ENCODE measurements around the gene PLEK.

PLEK gene

GRCh38 chr2:68423966-68424650 lies 59.0 kb downstream of the PLEK start:
- Histone ChIP-seq H3K9ac (no peak overlapping the region), H2AFZ (ENCODE audit: low read depth) (peak overlapping the region; percentile 6), H3K4me1 (ENCODE audit: low read depth, poor library complexity, severe bottlenecking) (peaks cover 99% of the 10 kb centered on the region), H3K27ac (peak overlapping the region; percentile 50), H3K36me3 (ENCODE audit: insufficient read depth) (no peaks in the 10 kb centered on the region), H3K27me3 (ENCODE audit: insufficient read depth, low read depth) (no peaks in the 10 kb centered on the region), H3K79me2 (ENCODE audit: insufficient read depth, low read depth) (no peaks in the 10 kb centered on the region), H3K4me3 (IDR thresholded peaks at IDR 0.05; ENCODE audit: insufficient read depth, low read depth, low read length) (peak overlapping the region; percentile 75), H4K20me1 (ENCODE audit: insufficient read depth) (no peaks in the 10 kb centered on the region), H3K4me2 (peak overlapping the region; percentile 92)
- TF ChIP-seq, protein P1, sequence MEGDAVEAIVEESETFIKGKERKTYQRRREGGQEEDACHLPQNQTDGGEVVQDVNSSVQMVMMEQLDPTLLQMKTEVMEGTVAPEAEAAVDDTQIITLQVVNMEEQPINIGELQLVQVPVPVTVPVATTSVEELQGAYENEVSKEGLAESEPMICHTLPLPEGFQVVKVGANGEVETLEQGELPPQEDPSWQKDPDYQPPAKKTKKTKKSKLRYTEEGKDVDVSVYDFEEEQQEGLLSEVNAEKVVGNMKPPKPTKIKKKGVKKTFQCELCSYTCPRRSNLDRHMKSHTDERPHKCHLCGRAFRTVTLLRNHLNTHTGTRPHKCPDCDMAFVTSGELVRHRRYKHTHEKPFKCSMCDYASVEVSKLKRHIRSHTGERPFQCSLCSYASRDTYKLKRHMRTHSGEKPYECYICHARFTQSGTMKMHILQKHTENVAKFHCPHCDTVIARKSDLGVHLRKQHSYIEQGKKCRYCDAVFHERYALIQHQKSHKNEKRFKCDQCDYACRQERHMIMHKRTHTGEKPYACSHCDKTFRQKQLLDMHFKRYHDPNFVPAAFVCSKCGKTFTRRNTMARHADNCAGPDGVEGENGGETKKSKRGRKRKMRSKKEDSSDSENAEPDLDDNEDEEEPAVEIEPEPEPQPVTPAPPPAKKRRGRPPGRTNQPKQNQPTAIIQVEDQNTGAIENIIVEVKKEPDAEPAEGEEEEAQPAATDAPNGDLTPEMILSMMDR (conservative IDR thresholded peaks at IDR 0.05; ENCODE audit: low read depth, low read length), result no peak

GRCh38 chr2:68425503-68425902 lies 60.4 kb downstream of the PLEK start:
- H3K27me3 ChIP-seq (ENCODE audit: insufficient read depth, low read depth), result no peaks in the 10 kb centered on the region
- H3K4me3 ChIP-seq (IDR thresholded peaks at IDR 0.05; ENCODE audit: insufficient read depth, low read depth, low read length), result no peak overlapping the region
- H3K27ac ChIP-seq, result peak overlapping the region; percentile 93; the same call in 1 of the 2 replicates
- H3K79me2 ChIP-seq (ENCODE audit: insufficient read depth, low read depth), result no peaks in the 10 kb centered on the region
- TF ChIP-seq, protein P1 (conservative IDR thresholded peaks at IDR 0.05; ENCODE audit: low read depth, low read length), result no peak
- no peak overlapping the region for H3K9ac ChIP-seq
- H4K20me1 ChIP-seq (ENCODE audit: insufficient read depth), result no peaks in the 10 kb centered on the region
- H3K4me2 ChIP-seq, result peak overlapping the region; percentile 92; the same call in 1 of the 2 replicates
- H3K4me1 ChIP-seq (ENCODE audit: low read depth, poor library complexity, severe bottlenecking), result peaks cover 96% of the 10 kb centered on the region
- no peaks in the 10 kb centered on the region for H3K36me3 ChIP-seq (ENCODE audit: insufficient read depth)
- no peak overlapping the region for H2AFZ ChIP-seq (ENCODE audit: low read depth)

- TF ChIP-seq, protein P1 (conservative IDR thresholded peaks at IDR 0.05; ENCODE audit: low read depth, low read length), result no peak
- peaks cover 87% of the 10 kb centered on the region for H3K4me1 ChIP-seq (ENCODE audit: low read depth, poor library complexity, severe bottlenecking)
- no peaks in the 10 kb centered on the region for H3K27me3 ChIP-seq (ENCODE audit: insufficient read depth, low read depth)
- H3K79me2 ChIP-seq (ENCODE audit: insufficient read depth, low read depth), result no peaks in the 10 kb centered on the region
- no peaks in the 10 kb centered on the region for H3K36me3 ChIP-seq (ENCODE audit: insufficient read depth)
- peak overlapping the region; percentile 93 for H3K27ac ChIP-seq
- H4K20me1 ChIP-seq (ENCODE audit: insufficient read depth), result no peaks in the 10 kb centered on the region
- peak overlapping the region; percentile 58; the same call in 1 of the 2 replicates for H3K9ac ChIP-seq
- no peak overlapping the region for H3K4me3 ChIP-seq (IDR thresholded peaks at IDR 0.05; ENCODE audit: insufficient read depth, low read depth, low read length)
- H3K4me2 ChIP-seq, result peak overlapping the region; percentile 92
- H2AFZ ChIP-seq (ENCODE audit: low read depth), result peak overlapping the region; percentile 81
These were observed 61.4 kb downstream of the PLEK start for GRCh38 chr2:68426446-68426845.

DNA sequence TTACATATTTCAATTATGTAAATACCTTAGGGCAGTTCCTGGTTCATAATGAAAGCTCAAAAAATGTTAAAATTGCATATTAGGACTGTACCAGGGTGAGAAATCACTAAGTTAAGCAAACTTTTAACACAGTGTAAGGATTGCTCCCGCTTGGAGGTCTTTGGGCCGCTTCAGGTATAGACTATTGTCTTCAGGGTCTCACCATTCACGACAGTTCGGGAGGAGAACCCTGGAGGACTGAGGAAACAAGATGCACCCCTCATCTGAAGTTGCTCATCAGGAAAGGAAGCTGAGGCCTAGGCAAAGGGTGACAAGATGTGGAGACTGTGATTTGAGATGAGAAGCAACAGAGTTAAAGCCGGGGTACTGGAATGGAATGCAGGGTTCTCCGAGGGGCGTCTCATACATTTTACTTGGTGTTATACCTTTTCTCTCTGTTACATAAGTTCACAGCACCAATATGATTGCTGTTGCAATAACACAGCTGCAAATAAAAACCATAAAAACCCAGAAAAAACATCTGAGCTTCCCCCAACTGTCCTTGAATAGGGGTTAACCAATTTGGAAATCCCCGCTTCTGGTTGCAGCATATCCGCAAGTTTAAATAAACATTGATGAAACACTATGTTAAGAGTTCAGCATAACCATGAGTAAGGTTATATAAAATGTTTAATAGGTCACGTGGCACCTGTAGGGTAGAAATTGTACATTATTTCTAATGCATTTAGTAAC lies 61.9 kb downstream of the PLEK start:
- peak overlapping the region; percentile 93 for H3K27ac ChIP-seq
- H2AFZ ChIP-seq (ENCODE audit: low read depth), result peak overlapping the region; percentile 81
- H3K36me3 ChIP-seq (ENCODE audit: insufficient read depth), result no peaks in the 10 kb centered on the region
- H3K4me3 ChIP-seq (IDR thresholded peaks at IDR 0.05; ENCODE audit: insufficient read depth, low read depth, low read length), result peak overlapping the region; percentile 84
- no peaks in the 10 kb centered on the region for H3K27me3 ChIP-seq (ENCODE audit: insufficient read depth, low read depth)
- TF ChIP-seq, protein P1 (conservative IDR thresholded peaks at IDR 0.05; ENCODE audit: low read depth, low read length), result no peak
- peaks cover 81% of the 10 kb centered on the region for H3K4me1 ChIP-seq (ENCODE audit: low read depth, poor library complexity, severe bottlenecking)
- H3K4me2 ChIP-seq, result peak overlapping the region; percentile 92
- no peaks in the 10 kb centered on the region for H3K79me2 ChIP-seq (ENCODE audit: insufficient read depth, low read depth)
- H4K20me1 ChIP-seq (ENCODE audit: insufficient read depth), result no peaks in the 10 kb centered on the region
- H3K9ac ChIP-seq, result peak overlapping the region; percentile 58; the same call in 1 of the 2 replicates

All from KMS-11 (cell line).